ENCODE measurements around the gene C11orf86.

DNA sequence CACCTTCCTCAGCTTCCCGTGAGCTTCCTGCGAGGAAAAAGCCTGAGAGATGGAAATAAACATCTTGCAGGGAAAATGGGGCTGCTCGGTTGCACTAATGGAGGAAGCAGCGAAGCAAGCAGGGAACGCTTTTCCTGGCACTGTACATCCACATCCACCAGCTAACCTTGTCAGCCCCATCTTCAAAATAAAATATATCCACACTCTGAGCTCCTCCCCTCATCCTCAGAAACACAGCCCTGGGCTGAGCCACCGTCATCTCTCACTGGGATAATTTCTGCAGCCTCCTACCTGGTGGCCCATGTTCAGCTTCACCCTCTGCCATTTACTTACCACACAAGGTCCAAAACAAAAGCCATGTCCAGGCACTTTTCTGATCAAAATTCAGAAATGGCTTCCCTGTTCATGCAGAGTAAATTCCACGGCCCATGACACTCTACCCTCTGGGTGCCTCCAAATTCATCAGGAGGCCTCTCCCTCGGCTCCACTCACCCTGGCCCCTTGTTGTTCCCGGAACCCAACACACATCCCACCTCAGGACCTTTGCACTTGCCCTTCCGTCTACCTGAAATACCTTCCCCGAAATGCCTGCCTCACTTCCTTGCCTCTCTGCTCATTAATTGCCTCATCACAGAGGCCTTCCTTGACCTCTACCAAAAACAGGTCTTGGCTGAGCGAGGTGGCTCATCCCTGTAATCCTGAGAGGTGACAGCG, 13.0 kb downstream of the C11orf86 start:
- TF ChIP-seq, protein P1, sequence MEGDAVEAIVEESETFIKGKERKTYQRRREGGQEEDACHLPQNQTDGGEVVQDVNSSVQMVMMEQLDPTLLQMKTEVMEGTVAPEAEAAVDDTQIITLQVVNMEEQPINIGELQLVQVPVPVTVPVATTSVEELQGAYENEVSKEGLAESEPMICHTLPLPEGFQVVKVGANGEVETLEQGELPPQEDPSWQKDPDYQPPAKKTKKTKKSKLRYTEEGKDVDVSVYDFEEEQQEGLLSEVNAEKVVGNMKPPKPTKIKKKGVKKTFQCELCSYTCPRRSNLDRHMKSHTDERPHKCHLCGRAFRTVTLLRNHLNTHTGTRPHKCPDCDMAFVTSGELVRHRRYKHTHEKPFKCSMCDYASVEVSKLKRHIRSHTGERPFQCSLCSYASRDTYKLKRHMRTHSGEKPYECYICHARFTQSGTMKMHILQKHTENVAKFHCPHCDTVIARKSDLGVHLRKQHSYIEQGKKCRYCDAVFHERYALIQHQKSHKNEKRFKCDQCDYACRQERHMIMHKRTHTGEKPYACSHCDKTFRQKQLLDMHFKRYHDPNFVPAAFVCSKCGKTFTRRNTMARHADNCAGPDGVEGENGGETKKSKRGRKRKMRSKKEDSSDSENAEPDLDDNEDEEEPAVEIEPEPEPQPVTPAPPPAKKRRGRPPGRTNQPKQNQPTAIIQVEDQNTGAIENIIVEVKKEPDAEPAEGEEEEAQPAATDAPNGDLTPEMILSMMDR (IDR thresholded peaks at IDR 0.05 in 2 of 3, conservative IDR thresholded peaks at IDR 0.05 in 1 of 3; ENCODE audit: borderline replicate concordance in 1 of 3, insufficient read depth in 1 of 3, low read depth in 2 of 3, low read length in 2 of 3) = no peak
- TF ChIP-seq RAD21 (IDR thresholded peaks at IDR 0.05; ENCODE audit: low read depth) = no peak
- TF ChIP-seq SP1 (IDR thresholded peaks at IDR 0.05; ENCODE audit: low read depth) = no peak
- TF ChIP-seq EZH2 (IDR thresholded peaks at IDR 0.05) = no peak
- TF ChIP-seq POLR2A (IDR thresholded peaks at IDR 0.05; ENCODE audit: borderline replicate concordance, extremely low read depth, insufficient read depth, insufficient read length) = no peak
- TF ChIP-seq POLR2AphosphoS5 (IDR thresholded peaks at IDR 0.05; ENCODE audit: low read depth, low read length) = no peak
- no peak for TF ChIP-seq ZNF274 (IDR thresholded peaks at IDR 0.05; ENCODE audit: low read depth, low read length)
- TF ChIP-seq SIN3A (IDR thresholded peaks at IDR 0.05; ENCODE audit: low read depth) = no peak
- no peak for TF ChIP-seq TCF7L2 (IDR thresholded peaks at IDR 0.05; ENCODE audit: borderline replicate concordance, extremely low read depth, insufficient read depth, insufficient read length)
- TF ChIP-seq, protein P2, sequence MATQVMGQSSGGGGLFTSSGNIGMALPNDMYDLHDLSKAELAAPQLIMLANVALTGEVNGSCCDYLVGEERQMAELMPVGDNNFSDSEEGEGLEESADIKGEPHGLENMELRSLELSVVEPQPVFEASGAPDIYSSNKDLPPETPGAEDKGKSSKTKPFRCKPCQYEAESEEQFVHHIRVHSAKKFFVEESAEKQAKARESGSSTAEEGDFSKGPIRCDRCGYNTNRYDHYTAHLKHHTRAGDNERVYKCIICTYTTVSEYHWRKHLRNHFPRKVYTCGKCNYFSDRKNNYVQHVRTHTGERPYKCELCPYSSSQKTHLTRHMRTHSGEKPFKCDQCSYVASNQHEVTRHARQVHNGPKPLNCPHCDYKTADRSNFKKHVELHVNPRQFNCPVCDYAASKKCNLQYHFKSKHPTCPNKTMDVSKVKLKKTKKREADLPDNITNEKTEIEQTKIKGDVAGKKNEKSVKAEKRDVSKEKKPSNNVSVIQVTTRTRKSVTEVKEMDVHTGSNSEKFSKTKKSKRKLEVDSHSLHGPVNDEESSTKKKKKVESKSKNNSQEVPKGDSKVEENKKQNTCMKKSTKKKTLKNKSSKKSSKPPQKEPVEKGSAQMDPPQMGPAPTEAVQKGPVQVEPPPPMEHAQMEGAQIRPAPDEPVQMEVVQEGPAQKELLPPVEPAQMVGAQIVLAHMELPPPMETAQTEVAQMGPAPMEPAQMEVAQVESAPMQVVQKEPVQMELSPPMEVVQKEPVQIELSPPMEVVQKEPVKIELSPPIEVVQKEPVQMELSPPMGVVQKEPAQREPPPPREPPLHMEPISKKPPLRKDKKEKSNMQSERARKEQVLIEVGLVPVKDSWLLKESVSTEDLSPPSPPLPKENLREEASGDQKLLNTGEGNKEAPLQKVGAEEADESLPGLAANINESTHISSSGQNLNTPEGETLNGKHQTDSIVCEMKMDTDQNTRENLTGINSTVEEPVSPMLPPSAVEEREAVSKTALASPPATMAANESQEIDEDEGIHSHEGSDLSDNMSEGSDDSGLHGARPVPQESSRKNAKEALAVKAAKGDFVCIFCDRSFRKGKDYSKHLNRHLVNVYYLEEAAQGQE (IDR thresholded peaks at IDR 0.05; ENCODE audit: low read depth) = no peak
